Peyer's patch (tissue), 4 donors: ENCODE data around the gene PCDHGA10. TPM values are rescaled to one million over a fixed set of nuclear protein-coding genes. Genes with fewer than 3 reads are reported as not detected.
"Not testable (repeated sequence)": the region's sequence is repeated elsewhere in the genome, so short reads cannot be mapped to it uniquely, and the experiment has no call there.

Experiments
- DNase-seq, 3 donors: peaks; one replicate each; pipeline ENCODE4 v3.0.0-alpha.2; 2017 to 2019
- H3K27ac ChIP-seq, 4 donors: fragments of 200-600 bp; sonication (generic); one replicate each; pipeline ENCODE4 v1.5.1; 2016 to 2019
- H3K27me3 ChIP-seq, 2 donors: fragments of 200-600 bp; sonication (generic); one replicate each; pipeline ENCODE4 v1.5.1; 2019
- H3K36me3 ChIP-seq, 3 donors: fragments of 200-600 bp; sonication (generic); one replicate each; pipeline ENCODE4 v1.5.1; 2016 to 2019
- H3K4me1 ChIP-seq, 4 donors: fragments of 200-600 bp; sonication (generic); one replicate each; pipeline ENCODE4 v1.5.1; 2016 to 2019
- H3K4me3 ChIP-seq, 4 donors: fragments of 200-600 bp; sonication (generic); 1 replicate in 3 of 4; 2 replicates in 1 of 4; pipeline ENCODE4 v1.5.1; 2016 to 2019; ENCODE audit warnings: mild to moderate bottlenecking in 1 of 4
- H3K9me3 ChIP-seq, 4 donors: fragments of 200-600 bp; sonication (generic); one replicate each; pipeline ENCODE4 v1.5.1; 2016 to 2019; ENCODE audit warnings: mild to moderate bottlenecking in 1 of 4
- POLR2A ChIP-seq, 2 donors: fragments of 450-650 bp; IDR thresholded peaks; one replicate each; pipeline ENCODE4 v1.5.1; 2017; ENCODE audit warnings: antibody characterized with exemption in 2 of 2, mild to moderate bottlenecking in 2 of 2, moderate library complexity in 2 of 2
- total RNA-seq, 4 donors: library from RNA; depleted of rRNA; stranded (reverse); fragments of >200 nt; gene quantifications; one replicate each; pipeline ENCODE4 v1.1.0, GENCODE V29; 2016
- TF ChIP-seq, protein P1 (sequence below), 6 experiments: fragments of 450-650 bp in 4 of 6; fragments of 200-600 bp in 2 of 6; sonication (generic) in 1 of 6; IDR thresholded peaks; one replicate each; pipeline ENCODE4 v1.5.1; 2017 to 2019; ENCODE audit warnings: antibody characterized with exemption in 6 of 6, mild to moderate bottlenecking in 3 of 6, moderate library complexity in 1 of 6

The PCDHGA10 gene
- total RNA-seq, 4 donors from 2014 or later: 3.2 to 7.7 (median 4.2) TPM

DNA sequence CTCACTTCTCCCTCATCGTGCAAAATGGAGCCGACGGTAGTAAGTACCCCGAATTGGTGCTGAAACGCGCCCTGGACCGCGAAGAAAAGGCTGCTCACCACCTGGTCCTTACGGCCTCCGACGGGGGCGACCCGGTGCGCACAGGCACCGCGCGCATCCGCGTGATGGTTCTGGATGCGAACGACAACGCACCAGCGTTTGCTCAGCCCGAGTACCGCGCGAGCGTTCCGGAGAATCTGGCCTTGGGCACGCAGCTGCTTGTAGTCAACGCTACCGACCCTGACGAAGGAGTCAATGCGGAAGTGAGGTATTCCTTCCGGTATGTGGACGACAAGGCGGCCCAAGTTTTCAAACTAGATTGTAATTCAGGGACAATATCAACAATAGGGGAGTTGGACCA lies 18.5 kb downstream of the PCDHGA10 start:
- no peak for DNase-seq
- H3K9me3 ChIP-seq: peaks cover 0 to 79% (median 9%) of the 10 kb centered on the region in 4 donors
- no peaks in the 10 kb centered on the region for H3K4me1 ChIP-seq
- peak overlapping the region in 2 of 4 donors; percentile 21 to 23 for H3K4me3 ChIP-seq
- TF ChIP-seq, protein P1, sequence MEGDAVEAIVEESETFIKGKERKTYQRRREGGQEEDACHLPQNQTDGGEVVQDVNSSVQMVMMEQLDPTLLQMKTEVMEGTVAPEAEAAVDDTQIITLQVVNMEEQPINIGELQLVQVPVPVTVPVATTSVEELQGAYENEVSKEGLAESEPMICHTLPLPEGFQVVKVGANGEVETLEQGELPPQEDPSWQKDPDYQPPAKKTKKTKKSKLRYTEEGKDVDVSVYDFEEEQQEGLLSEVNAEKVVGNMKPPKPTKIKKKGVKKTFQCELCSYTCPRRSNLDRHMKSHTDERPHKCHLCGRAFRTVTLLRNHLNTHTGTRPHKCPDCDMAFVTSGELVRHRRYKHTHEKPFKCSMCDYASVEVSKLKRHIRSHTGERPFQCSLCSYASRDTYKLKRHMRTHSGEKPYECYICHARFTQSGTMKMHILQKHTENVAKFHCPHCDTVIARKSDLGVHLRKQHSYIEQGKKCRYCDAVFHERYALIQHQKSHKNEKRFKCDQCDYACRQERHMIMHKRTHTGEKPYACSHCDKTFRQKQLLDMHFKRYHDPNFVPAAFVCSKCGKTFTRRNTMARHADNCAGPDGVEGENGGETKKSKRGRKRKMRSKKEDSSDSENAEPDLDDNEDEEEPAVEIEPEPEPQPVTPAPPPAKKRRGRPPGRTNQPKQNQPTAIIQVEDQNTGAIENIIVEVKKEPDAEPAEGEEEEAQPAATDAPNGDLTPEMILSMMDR (IDR thresholded peaks at IDR 0.05): no peak
- no peak for TF ChIP-seq POLR2A (IDR thresholded peaks at IDR 0.05)
- H3K27me3 ChIP-seq: no peaks in the 10 kb centered on the region
- no peaks in the 10 kb centered on the region for H3K36me3 ChIP-seq
- H3K27ac ChIP-seq: no peak overlapping the region

DNA sequence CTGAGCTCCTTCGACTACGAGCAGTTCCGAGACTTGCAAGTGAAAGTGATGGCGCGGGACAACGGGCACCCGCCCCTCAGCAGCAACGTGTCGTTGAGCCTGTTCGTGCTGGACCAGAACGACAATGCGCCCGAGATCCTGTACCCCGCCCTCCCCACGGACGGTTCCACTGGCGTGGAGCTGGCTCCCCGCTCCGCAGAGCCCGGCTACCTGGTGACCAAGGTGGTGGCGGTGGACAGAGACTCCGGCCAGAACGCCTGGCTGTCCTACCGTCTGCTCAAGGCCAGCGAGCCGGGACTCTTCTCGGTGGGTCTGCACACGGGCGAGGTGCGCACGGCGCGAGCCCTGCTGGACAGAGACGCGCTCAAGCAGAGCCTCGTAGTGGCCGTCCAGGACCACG lies 19.5 kb downstream of the PCDHGA10 start:
- not testable (repeated sequence) for H3K27ac ChIP-seq, H3K4me3 ChIP-seq, H3K27me3 ChIP-seq, H3K36me3 ChIP-seq, DNase-seq, H3K4me1 ChIP-seq
- peaks cover 0 to 68% (median 9%) of the 10 kb centered on the region in 4 donors for H3K9me3 ChIP-seq

DNA sequence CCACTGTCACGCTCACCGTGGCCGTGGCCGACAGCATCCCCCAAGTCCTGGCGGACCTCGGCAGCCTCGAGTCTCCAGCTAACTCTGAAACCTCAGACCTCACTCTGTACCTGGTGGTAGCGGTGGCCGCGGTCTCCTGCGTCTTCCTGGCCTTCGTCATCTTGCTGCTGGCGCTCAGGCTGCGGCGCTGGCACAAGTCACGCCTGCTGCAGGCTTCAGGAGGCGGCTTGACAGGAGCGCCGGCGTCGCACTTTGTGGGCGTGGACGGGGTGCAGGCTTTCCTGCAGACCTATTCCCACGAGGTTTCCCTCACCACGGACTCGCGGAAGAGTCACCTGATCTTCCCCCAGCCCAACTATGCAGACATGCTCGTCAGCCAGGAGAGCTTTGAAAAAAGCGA lies 19.9 kb downstream of the PCDHGA10 start:
- H3K4me1 ChIP-seq, H3K27me3 ChIP-seq, DNase-seq, H3K27ac ChIP-seq, H3K4me3 ChIP-seq, H3K36me3 ChIP-seq: not testable (repeated sequence)
- peaks cover 0 to 64% (median 7%) of the 10 kb centered on the region in 4 donors for H3K9me3 ChIP-seq

DNA sequence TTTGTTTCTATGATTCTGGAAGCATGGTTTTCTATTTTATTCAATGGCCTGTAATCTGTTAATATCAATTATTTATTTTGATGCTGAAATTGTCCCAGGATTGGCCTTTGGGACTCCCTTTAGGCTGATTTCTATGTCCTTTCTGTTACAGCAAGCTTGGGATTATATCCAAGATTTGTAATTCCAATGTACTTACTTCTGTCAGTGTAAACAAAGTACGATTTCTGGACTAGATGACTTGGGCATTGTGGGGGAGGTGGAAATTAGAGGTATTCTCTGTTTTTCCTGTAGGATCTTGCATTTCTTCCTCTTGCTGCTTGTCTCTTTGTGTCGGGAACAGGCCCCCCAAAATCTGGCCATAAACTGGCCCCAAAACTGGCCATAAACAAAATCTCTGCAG lies 21.2 kb downstream of the PCDHGA10 start:
- Histone ChIP-seq H3K36me3 (no peaks in the 10 kb centered on the region), H3K4me1 (no peaks in the 10 kb centered on the region), H3K9me3 (peaks cover 0 to 54% (median 3%) of the 10 kb centered on the region in 4 donors), H3K27ac (no peak overlapping the region), H3K27me3 (no peaks in the 10 kb centered on the region), H3K4me3 (no peak overlapping the region)
- no peak for DNase-seq
- TF ChIP-seq, protein P1 (IDR thresholded peaks at IDR 0.05): no peak
- no peak for TF ChIP-seq POLR2A (IDR thresholded peaks at IDR 0.05)

DNA sequence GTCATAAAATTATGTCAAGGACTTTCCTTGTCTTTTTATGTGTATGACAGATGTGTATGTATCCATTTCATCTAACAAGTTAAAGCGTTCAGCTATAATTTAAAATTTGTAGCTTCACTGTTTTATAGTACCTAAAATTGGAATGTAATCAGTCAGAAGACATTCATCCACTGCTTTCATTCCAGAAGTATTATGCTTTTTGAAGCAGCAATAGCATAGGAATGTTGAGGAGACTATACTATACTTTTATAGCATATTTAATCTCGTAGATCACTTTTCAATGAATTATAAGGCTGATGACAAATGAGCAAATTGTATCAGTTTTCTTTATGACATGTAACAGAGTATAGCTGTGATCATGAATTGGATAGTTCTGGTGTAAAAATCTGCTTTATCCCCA lies 24.4 kb downstream of the PCDHGA10 start:
- Histone ChIP-seq H3K9me3 (peaks cover 0 to 44% (median under 1%) of the 10 kb centered on the region in 4 donors), H3K4me3 (no peak overlapping the region), H3K27me3 (no peaks in the 10 kb centered on the region), H3K27ac (no peak overlapping the region), H3K36me3 (no peaks in the 10 kb centered on the region), H3K4me1 (no peaks in the 10 kb centered on the region)
- DNase-seq: no peak
- no peak for TF ChIP-seq POLR2A (IDR thresholded peaks at IDR 0.05)
- TF ChIP-seq, protein P1 (IDR thresholded peaks at IDR 0.05): no peak

DNA sequence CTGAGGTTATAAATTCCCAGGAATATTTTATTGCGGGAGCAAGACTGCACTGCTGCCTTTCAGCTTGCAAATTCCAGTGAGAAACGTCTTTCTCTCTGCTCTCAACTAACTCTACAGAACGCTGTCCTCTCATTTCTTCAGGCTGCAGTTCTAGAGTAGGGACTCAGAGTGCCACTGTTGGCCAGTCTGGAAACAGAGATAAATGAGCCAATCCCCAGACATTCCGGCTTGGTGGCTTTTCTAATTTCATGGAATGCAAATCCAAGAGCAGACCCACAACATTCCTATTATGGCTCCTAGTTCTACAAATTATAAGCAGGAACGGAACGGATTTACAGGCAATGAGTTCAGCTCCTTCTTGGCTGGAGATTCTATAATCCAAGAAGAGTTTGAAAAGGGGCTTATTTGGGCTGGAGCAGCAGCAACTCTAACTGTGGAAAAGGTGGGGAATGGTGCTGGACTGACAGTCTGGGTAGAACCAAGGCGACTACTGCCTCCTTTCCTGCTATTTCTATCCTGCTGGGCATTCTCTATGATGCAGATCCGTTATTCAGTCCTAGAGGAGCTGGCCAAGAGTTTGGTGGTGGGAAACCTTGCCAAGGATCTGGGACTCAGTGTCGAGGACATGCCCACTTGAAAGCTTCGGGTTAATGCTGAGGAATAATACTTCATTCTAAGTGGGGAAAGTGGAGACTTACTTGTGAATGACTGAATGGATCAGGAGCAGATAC lies 26.8 kb downstream of the PCDHGA10 start:
- DNase-seq: no peak
- TF ChIP-seq POLR2A (IDR thresholded peaks at IDR 0.05): no peak
- TF ChIP-seq, protein P1 (IDR thresholded peaks at IDR 0.05): no peak
- peaks cover 0 to 31% (median 0%) of the 10 kb centered on the region in 4 donors for H3K9me3 ChIP-seq

More for the DNA sequence above, 26.8 kb downstream of the PCDHGA10 start:
- Histone ChIP-seq H3K4me1 (no peaks in the 10 kb centered on the region), H3K27me3 (no peaks in the 10 kb centered on the region), H3K36me3 (no peaks in the 10 kb centered on the region), H3K27ac (no peak overlapping the region), H3K4me3 (no peak overlapping the region)
